ENCODE data around the gene RFXANK. TPM values are rescaled to one million over a fixed set of nuclear protein-coding genes. Genes with fewer than 3 reads are reported as not detected.

The RFXANK gene
- total RNA-seq, 1 donor from 2014 or later, result 20.2 TPM

DNA sequence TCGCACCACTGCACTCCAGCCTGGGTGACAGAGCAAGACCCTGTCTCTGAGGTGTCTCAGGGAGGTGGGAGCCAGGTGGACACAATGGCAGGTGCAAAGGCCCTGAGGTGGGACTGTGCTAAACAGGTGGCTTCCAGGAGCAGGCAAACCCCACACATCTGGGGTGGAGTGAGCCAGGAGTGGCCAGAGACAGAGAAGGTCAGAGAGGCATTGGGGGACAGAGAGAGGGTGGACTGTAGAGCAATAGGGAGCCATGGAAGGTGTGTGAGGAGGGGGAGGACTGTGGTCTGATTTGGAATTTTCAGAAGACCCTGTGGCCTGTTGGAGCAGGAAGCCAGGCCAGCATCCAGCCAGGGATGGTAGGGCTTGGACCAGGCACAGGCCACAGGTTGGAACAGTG lies 26.7 kb upstream of the RFXANK start:
- intact Hi-C loops (cut with DNase I), result no loop called here
- peaks cover 0 to 4% of the 10 kb centered on the region in 2 donors for H3K4me1 ChIP-seq
- no peaks in the 10 kb centered on the region for H3K27me3 ChIP-seq
- TF ChIP-seq, protein P1, sequence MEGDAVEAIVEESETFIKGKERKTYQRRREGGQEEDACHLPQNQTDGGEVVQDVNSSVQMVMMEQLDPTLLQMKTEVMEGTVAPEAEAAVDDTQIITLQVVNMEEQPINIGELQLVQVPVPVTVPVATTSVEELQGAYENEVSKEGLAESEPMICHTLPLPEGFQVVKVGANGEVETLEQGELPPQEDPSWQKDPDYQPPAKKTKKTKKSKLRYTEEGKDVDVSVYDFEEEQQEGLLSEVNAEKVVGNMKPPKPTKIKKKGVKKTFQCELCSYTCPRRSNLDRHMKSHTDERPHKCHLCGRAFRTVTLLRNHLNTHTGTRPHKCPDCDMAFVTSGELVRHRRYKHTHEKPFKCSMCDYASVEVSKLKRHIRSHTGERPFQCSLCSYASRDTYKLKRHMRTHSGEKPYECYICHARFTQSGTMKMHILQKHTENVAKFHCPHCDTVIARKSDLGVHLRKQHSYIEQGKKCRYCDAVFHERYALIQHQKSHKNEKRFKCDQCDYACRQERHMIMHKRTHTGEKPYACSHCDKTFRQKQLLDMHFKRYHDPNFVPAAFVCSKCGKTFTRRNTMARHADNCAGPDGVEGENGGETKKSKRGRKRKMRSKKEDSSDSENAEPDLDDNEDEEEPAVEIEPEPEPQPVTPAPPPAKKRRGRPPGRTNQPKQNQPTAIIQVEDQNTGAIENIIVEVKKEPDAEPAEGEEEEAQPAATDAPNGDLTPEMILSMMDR (IDR thresholded peaks at IDR 0.05), result no peak
- no peak overlapping the region for H3K4me3 ChIP-seq
- no peaks in the 10 kb centered on the region for H3K36me3 ChIP-seq
- no peak for DNase-seq (ENCODE audit: low spot score in 2 of 2)
- H3K9me3 ChIP-seq, result no peaks in the 10 kb centered on the region
- no peak overlapping the region for H3K27ac ChIP-seq

DNA sequence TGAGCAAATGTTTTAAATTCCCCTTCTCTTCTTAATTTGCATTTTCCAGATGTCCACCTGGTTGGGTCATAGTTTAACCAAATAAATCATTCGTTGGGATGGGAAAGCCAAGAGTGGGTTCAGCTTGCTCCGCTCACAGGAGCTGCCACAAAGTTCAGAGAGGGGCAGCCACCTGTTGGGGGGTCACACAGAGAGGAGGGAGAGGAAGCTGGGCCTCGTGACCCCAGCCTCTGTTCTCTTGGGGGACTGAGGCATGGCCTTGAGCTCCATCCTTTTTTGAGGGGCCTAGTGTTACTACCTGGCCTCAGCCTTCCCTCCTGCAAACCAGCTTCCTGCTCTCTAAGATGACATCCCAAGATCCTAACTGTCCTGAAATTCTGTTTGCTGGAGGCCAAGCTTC lies 24.4 kb upstream of the RFXANK start:
- Histone ChIP-seq H3K9me3 (no peaks in the 10 kb centered on the region), H3K4me1 (peaks cover 0 to 4% of the 10 kb centered on the region in 2 donors), H3K27ac (no peak overlapping the region), H3K4me3 (no peak overlapping the region), H3K36me3 (no peaks in the 10 kb centered on the region), H3K27me3 (no peaks in the 10 kb centered on the region)
- intact Hi-C loops (cut with DNase I), result no loop called here
- DNase-seq (ENCODE audit: low spot score in 2 of 2), result no peak
- TF ChIP-seq, protein P1 (IDR thresholded peaks at IDR 0.05), result no peak

DNA sequence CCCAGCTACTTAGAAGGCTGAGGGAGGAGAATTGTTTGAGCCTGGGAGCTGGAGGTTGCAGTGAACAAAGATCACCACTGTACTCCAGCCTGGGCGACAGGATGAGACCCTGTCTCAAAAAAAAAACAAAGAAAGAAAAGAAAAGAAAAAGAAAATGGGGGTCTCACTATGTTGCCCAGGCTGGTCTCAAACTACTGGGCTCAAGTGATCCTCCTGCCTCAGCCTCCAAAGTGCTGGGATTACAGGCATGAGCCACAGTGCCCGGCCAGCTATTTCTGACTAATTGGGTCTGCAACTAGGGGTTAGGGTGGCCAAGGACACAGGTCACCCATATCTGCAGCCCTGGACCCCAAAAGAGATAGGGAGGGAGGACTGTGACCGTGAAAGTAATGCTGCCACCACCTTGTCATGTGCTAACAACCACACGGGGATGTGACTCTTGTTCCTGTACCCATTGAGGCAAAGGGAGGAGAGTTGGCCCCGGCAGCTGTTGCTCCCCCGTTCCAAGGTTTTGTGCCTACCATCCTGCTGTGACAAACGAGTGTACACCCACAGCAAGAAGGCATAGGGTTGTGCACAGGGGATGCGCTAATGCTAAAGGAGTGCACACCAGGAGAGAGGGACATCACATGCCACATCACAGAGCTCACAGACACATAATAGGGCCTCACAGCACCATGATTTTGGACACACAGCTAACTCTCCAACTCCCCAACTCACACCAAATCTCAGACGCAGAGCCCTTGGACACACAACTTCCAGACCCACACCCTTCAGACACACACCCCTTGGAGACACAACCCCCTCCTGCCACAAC lies 22.6 kb upstream of the RFXANK start:
- no peak for DNase-seq (ENCODE audit: low spot score in 2 of 2)
- no peaks in the 10 kb centered on the region for H3K9me3 ChIP-seq
- H3K4me1 ChIP-seq, result peaks cover 0 to 4% of the 10 kb centered on the region in 2 donors
- intact Hi-C loops (cut with DNase I), result no loop called here
- TF ChIP-seq, protein P1 (IDR thresholded peaks at IDR 0.05), result no peak
- H3K27ac ChIP-seq, result no peak overlapping the region
- peak overlapping the region; percentile 31 to 36 for H3K4me3 ChIP-seq
- no peaks in the 10 kb centered on the region for H3K27me3 ChIP-seq
- H3K36me3 ChIP-seq, result no peaks in the 10 kb centered on the region

DNA sequence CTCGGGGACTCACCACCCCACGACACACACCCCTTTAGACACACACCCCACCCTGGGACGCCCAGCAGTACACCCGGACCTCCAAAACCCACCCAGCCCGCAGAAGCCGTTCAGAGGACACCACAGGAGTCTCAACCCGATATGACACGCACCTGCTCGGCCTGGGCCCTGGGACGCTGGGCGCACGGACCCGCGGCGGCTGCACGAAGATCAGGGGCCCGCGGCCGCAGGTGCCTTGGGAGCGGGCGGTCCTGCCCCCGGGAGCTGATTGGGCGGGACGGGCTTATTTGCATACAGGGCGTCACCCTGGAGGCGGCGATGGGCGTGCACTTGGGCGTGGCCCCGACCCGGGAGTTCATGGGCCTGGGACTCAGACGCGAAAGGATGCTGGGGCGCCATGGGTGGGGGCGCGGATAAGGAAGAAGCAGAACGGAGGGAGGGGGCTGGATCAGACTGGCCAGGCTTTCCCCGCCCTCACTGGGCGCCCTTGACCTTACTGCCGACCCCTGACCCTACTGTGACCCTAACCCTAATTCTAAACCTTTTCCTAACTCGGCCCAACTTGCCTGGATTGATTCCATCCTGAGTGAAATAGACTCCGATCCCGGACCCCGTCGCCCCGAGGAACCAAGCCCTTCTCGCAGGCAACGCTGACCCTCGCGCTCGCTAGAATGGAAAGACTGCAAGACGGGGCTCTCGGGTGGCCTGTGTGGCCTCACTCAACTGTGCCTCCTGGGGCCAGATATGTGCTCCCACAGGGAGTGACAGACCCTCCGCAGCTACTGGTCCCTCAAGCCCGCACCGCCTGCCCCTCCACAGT lies 21.8 kb upstream of the RFXANK start, which contains the start of gene MEF2B:
Gene MEF2B (minus strand): TSS at position 211 of the 820 bp plus-strand sequence. CDS start 19,528 bp downstream, outside the sequence.
- intact Hi-C loops (cut with DNase I), result no loop called here
- Histone ChIP-seq H3K9me3 (no peaks in the 10 kb centered on the region), H3K36me3 (peaks cover 0 to under 1% of the 10 kb centered on the region in 2 donors), H3K27ac (no peak within 1 kb of the TSS), H3K4me1 (peaks cover 0 to 4% of the 10 kb centered on the region in 2 donors), H3K27me3 (no peaks in the 10 kb centered on the region), H3K4me3 (peak within 1 kb of the TSS; percentile 31 to 36)
- peak in 1 of 2 donors; percentile 82 for DNase-seq (ENCODE audit: low spot score in 2 of 2)
- TF ChIP-seq, protein P1 (IDR thresholded peaks at IDR 0.05), result no peak

DNA sequence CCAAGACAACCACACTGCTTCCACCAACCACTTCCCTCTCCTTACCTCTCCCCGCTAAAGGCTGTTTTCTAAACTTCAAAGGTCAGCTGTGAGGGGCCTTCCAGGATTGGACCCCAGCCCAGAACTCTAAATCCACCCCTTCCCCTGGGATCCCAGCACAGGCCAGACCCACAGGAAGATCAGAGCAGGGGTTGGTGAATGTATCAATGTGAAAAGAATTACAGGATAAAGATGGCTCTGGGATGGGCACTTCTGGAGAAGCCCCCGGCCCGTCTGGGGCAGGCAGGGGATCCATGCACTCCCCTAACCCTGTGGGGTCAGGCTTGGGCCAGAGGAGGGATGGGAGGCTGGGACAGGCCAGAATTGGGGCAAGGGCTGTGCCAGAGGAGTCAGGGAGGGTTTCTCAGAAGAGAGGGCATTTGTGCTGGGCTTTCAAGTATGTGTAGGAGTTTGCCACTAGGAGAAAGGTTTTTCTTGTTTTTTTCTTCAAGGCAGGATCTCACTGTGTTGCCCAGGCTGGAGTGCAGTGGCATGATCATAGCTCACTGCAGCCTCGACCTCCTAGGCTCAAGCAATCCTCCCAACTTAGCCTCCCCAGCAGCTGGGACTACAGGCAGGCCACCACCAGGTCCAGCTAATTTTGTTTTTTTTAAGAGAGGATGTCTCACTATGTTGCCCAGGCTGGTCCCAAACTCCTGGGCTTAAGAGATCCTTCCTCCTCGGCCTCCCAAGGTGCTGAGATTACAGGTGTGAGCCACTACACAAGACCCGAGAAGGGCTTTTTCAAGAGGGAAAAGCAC lies 21.0 kb upstream of the RFXANK start:
- peaks cover 0 to 4% of the 10 kb centered on the region in 2 donors for H3K4me1 ChIP-seq
- no peak overlapping the region for H3K27ac ChIP-seq
- no peak overlapping the region for H3K4me3 ChIP-seq
- DNase-seq (ENCODE audit: low spot score in 2 of 2), result no peak
- intact Hi-C loops (cut with DNase I), result no loop called here
- H3K9me3 ChIP-seq, result no peaks in the 10 kb centered on the region
- H3K27me3 ChIP-seq, result no peaks in the 10 kb centered on the region
- TF ChIP-seq, protein P1 (IDR thresholded peaks at IDR 0.05), result no peak
- H3K36me3 ChIP-seq, result peaks cover 0 to 7% of the 10 kb centered on the region in 2 donors
